H1 (cell line): ENCODE measurements around the gene INIP. TPM values are rescaled to one million over a fixed set of nuclear protein-coding genes. Genes with fewer than 3 reads are reported as not detected.

Experiments
- CTCF ChIA-PET: fragments of 300-600 bp; sonication (Branson Sonifier 250); formaldehyde crosslinking; loops from one replicate; lab custom pipeline; 2021; ENCODE audit not compliant: partially characterized antibody; lab: Charles Lee
- POLR2A ChIA-PET: fragments of 300-600 bp; sonication (Branson Sonifier 250); formaldehyde crosslinking; loops from one replicate; lab custom pipeline; 2021; ENCODE audit warnings: inconsistent platforms; ENCODE audit not compliant: partially characterized antibody; lab: Charles Lee
- DNase-seq, 2 experiments: peaks; one replicate each; pipeline versions ENCODE4 v3.0.0 to v3.0.0-alpha.2; 2010 to 2022; ENCODE audit warnings: low spot score in 2 of 2, low read depth in 1 of 2, mixed read lengths in 1 of 2
- FAIRE-seq: peaks from 2 replicates; lab custom pipeline; 2011; peaks lifted over from hg19 to GRCh38; lab: Jason Lieb, UNC
- H2AFZ ChIP-seq: 2 replicates; pipeline ENCODE4 v1.8.1; 2012; ENCODE audit warnings: low read length, inconsistent platforms
- H2AK5ac ChIP-seq: 2 replicates; pipeline ENCODE4 v1.6.1; 2013; ENCODE audit warnings: low read depth, low read length
- H2BK120ac ChIP-seq: replicated peaks from 2 replicates; pipeline ENCODE3; 2013; ENCODE audit warnings: low read depth, low read length, inconsistent platforms
- H2BK12ac ChIP-seq: 2 replicates; pipeline ENCODE4 v1.6.1; 2013; ENCODE audit warnings: low read depth, low read length
- H2BK15ac ChIP-seq: 2 replicates; pipeline ENCODE4 v1.6.1; 2013; ENCODE audit warnings: low read length
- H2BK20ac ChIP-seq: 2 replicates; pipeline ENCODE4 v1.6.1; 2013; ENCODE audit warnings: low read length
- H2BK5ac ChIP-seq: 2 replicates; pipeline ENCODE4 v1.6.1; 2013; ENCODE audit warnings: low read depth, low read length
- H3K14ac ChIP-seq: 2 replicates; pipeline ENCODE4 v1.6.1; 2013; ENCODE audit warnings: inconsistent platforms; ENCODE audit not compliant: insufficient read length
- H3K18ac ChIP-seq: 2 replicates; pipeline ENCODE4 v1.6.1; 2013; ENCODE audit warnings: low read length; ENCODE audit errors: extremely low read depth
- H3K23ac ChIP-seq: 2 replicates; pipeline ENCODE4 v1.6.1; 2013; ENCODE audit warnings: inconsistent platforms; ENCODE audit not compliant: insufficient read length
- H3K23me2 ChIP-seq: 2 replicates; pipeline ENCODE4 v1.6.1; 2013; ENCODE audit warnings: low read depth, low read length
- H3K27ac ChIP-seq: 2 replicates; pipeline ENCODE4 v1.6.1; 2011; ENCODE audit warnings: low read depth, low read length, inconsistent platforms
- H3K27me3 ChIP-seq, 4 experiments: replicated peaks in 1 of 4; 1 replicate in 1 of 4; 2 replicates in 3 of 4; pipeline versions ENCODE4 v1.6.1 to v1.8.1; 2011 to 2013; ENCODE audit warnings: low read length in 3 of 4, mild to moderate bottlenecking in 3 of 4, inconsistent platforms in 2 of 4, mixed read lengths in 2 of 4, moderate library complexity in 1 of 4; ENCODE audit not compliant: control insufficient read depth in 3 of 4, insufficient read depth in 3 of 4; ENCODE audit errors: extremely low read depth in 1 of 4
- H3K36me3 ChIP-seq, 4 experiments: 2 replicates each; pipeline versions ENCODE4 v1.6.1 to v1.8.1; 2011 to 2013; ENCODE audit warnings: mild to moderate bottlenecking in 4 of 4, low read length in 3 of 4, moderate library complexity in 2 of 4, control low read depth in 1 of 4, inconsistent platforms in 1 of 4; ENCODE audit not compliant: insufficient read depth in 4 of 4, control insufficient read depth in 2 of 4
- H3K4ac ChIP-seq: replicated peaks from 2 replicates; pipeline ENCODE3; 2013; ENCODE audit warnings: low read length, low read depth, mixed read lengths, inconsistent platforms; ENCODE audit not compliant: insufficient read length
- H3K4me1 ChIP-seq, 4 experiments: replicated peaks in 1 of 4; 1 replicate in 1 of 4; 2 replicates in 3 of 4; pipeline versions ENCODE4 v1.6.1 to v1.8.1; 2011 to 2013; ENCODE audit warnings: low read length in 3 of 4, inconsistent platforms in 2 of 4, mixed read lengths in 1 of 4; ENCODE audit not compliant: insufficient read depth in 4 of 4, control insufficient read depth in 3 of 4
- H3K4me2 ChIP-seq, 2 experiments: 2 replicates each; pipeline versions ENCODE4 v1.6.1 to v1.8.1; 2011 to 2013; ENCODE audit warnings: low read depth in 2 of 2, low read length in 2 of 2, control low read depth in 1 of 2, inconsistent platforms in 1 of 2, mild to moderate bottlenecking in 1 of 2; ENCODE audit not compliant: insufficient read depth in 1 of 2
- H3K4me3 ChIP-seq, 4 experiments: fragments of 200-600, 300-600 bp in 1 of 4; sonication (generic), shearing (Covaris generic), sonication (Bioruptor Twin) in 1 of 4; 2 replicates each; pipeline versions ENCODE4 v1.5.1 to v1.8.1; 2011 to 2016; ENCODE audit warnings: low read length in 4 of 4, low read depth in 3 of 4, control low read depth in 2 of 4, inconsistent platforms in 2 of 4, mild to moderate bottlenecking in 2 of 4, mixed read lengths in 1 of 4, moderate library complexity in 1 of 4; ENCODE audit not compliant: insufficient read depth in 2 of 4; ENCODE audit errors: extremely low read depth in 1 of 4
- H3K56ac ChIP-seq: replicated peaks from 2 replicates; pipeline ENCODE3; 2013; ENCODE audit warnings: low read depth, mild to moderate bottlenecking, mixed read lengths, low read length, inconsistent platforms; ENCODE audit not compliant: insufficient read length
- H3K79me1 ChIP-seq: 2 replicates; pipeline ENCODE4 v1.6.1; 2013; ENCODE audit warnings: low read depth, low read length, control low read depth
- H3K79me2 ChIP-seq, 2 experiments: 2 replicates each; pipeline versions ENCODE4 v1.6.1 to v1.8.1; 2012 to 2013; ENCODE audit warnings: low read length in 2 of 2, mild to moderate bottlenecking in 2 of 2, inconsistent platforms in 1 of 2; ENCODE audit not compliant: insufficient read depth in 2 of 2, control insufficient read depth in 1 of 2
- H3K9ac ChIP-seq, 4 experiments: replicated peaks in 1 of 4; 1 replicate in 1 of 4; 2 replicates in 3 of 4; pipeline versions ENCODE4 v1.6.1 to v1.8.1; 2011 to 2013; ENCODE audit warnings: low read depth in 3 of 4, low read length in 3 of 4, control low read depth in 2 of 4, mild to moderate bottlenecking in 2 of 4, moderate library complexity in 2 of 4, inconsistent platforms in 1 of 4; ENCODE audit errors: extremely low read depth in 1 of 4
- H3K9me3 ChIP-seq, 2 experiments: 2 replicates each; pipeline versions ENCODE4 v1.6.1 to v1.8.1; 2012 to 2013; ENCODE audit warnings: mild to moderate bottlenecking in 2 of 2, moderate library complexity in 2 of 2, control low read depth in 1 of 2, inconsistent platforms in 1 of 2, low read depth in 1 of 2, low read length in 1 of 2, mixed read lengths in 1 of 2; ENCODE audit not compliant: insufficient read depth in 2 of 2
- H4K20me1 ChIP-seq, 2 experiments: replicated peaks in 1 of 2; 2 replicates each; pipeline versions ENCODE3 to v1.8.1; 2011 to 2013; ENCODE audit warnings: inconsistent platforms in 2 of 2, low read length in 2 of 2, mild to moderate bottlenecking in 1 of 2; ENCODE audit not compliant: insufficient read depth in 2 of 2, control insufficient read depth in 1 of 2
- H4K5ac ChIP-seq: 2 replicates; pipeline ENCODE4 v1.6.1; 2013; ENCODE audit warnings: low read length, low read depth, mixed read lengths, inconsistent platforms; ENCODE audit not compliant: insufficient read length
- H4K8ac ChIP-seq: 2 replicates; pipeline ENCODE4 v1.8.0; 2013; ENCODE audit warnings: mild to moderate bottlenecking, moderate library complexity, low read length, inconsistent platforms; ENCODE audit not compliant: insufficient read depth; ENCODE audit errors: extremely low read depth
- H4K91ac ChIP-seq: replicated peaks from 2 replicates; pipeline ENCODE3; 2013; ENCODE audit warnings: low read length, mixed read lengths, inconsistent platforms; ENCODE audit not compliant: insufficient read length
- ASH2L ChIP-seq: fragments of 200-600, 300-600 bp; sonication (generic); IDR thresholded peaks from one replicate; pipeline ENCODE4 v1.7.1; 2017; ENCODE audit warnings: low read length
- ATF3 ChIP-seq: IDR thresholded peaks from 2 replicates; pipeline ENCODE4 v1.6.1; 2011; ENCODE audit warnings: low read depth, mild to moderate bottlenecking, low read length; ENCODE audit not compliant: insufficient read depth
- BACH1 ChIP-seq: IDR thresholded peaks from 2 replicates; pipeline ENCODE4 v1.6.1; 2012; ENCODE audit warnings: low read length, improper control_type of control experiment
- PHF8 ChIP-seq: fragments of 200-600 bp; sonication (generic); conservative IDR thresholded peaks from 2 replicates; pipeline ENCODE4 v1.7.1; 2012; ENCODE audit warnings: low read depth, mild to moderate bottlenecking, inconsistent platforms, low read length, moderate library complexity
- POLR2A ChIP-seq, 2 experiments: IDR thresholded peaks; 1 replicate in 1 of 2; 2 replicates in 1 of 2; pipeline ENCODE4 v1.6.1; 2011; ENCODE audit warnings: low read depth in 2 of 2, low read length in 2 of 2, mild to moderate bottlenecking in 2 of 2; ENCODE audit errors: control extremely low read depth in 1 of 2
- RAD21 ChIP-seq, 2 experiments: IDR thresholded peaks in 1 of 2; conservative IDR thresholded peaks in 1 of 2; 2 replicates each; pipeline ENCODE4 v1.6.1; 2011; ENCODE audit warnings: low read depth in 2 of 2, low read length in 2 of 2, improper control_type of control experiment in 1 of 2, inconsistent platforms in 1 of 2, mild to moderate bottlenecking in 1 of 2, moderate library complexity in 1 of 2
- WGBS, 2 experiments: shearing (Covaris generic) in 1 of 2; methylation state at CpG; one replicate each; pipeline versions ENCODE4 v1.1.6 to v1.1.7; 2013 to 2015; ENCODE audit warnings: low lambda C conversion rate in 2 of 2, mixed read lengths in 2 of 2, inconsistent platforms in 1 of 2, low coverage in 1 of 2, missing lambda C conversion rate in 1 of 2; ENCODE audit not compliant: insufficient replicate concordance in 2 of 2, insufficient coverage in 1 of 2, insufficient read length in 1 of 2; ENCODE audit errors: extremely low coverage in 1 of 2, missing lambda C conversion rate in 1 of 2; 5-methylcytosine and 5-hydroxymethylcytosine counted together
- polyA plus RNA-seq, 7 experiments: library from polyadenylated mRNA; depleted of rRNA in 3 of 7; stranded (reverse) in 5 of 7; unstranded in 2 of 7; fragments of >200 nt in 5 of 7; fragments of 200-250 nt in 2 of 7; gene quantifications; 1 replicate in 5 of 7; 2 replicates in 1 of 7; 4 replicates in 1 of 7; pipeline versions ENCODE4 v1.2.1 to v1.2.3, GENCODE V29; 2011 to 2013; ENCODE audit warnings: missing spikeins in 2 of 7, mixed read lengths in 2 of 7
- total RNA-seq: library from RNA; stranded (reverse); fragmentation: NEBNext Ultra II Directional; extraction: Animal tissue kit (Norgen Biotek cat#: 25700); gene quantifications from 2 replicates; pipeline ENCODE4 v1.2.1, GENCODE V29; 2021

The INIP gene
- total and polyA plus RNA-seq, 2 of the 8 experiments (the other 6 are each of a cell fraction or from before 2014, with no cell fraction given): 10.7 to 18.3 TPM

GRCh38 chr9:112670991-112671625 is 46.8 kb downstream of the INIP start:
- no peak overlapping the region for H3K14ac ChIP-seq
- H3K79me1 ChIP-seq: no peaks in the 10 kb centered on the region
- ChIA-PET POLR2A (no interaction called here), CTCF (no interaction called here)
- no peak overlapping the region for H2BK20ac ChIP-seq
- H3K4me3 ChIP-seq: no peak overlapping the region
- no peak for TF ChIP-seq ATF3
- no peak for TF ChIP-seq RAD21 (IDR thresholded peaks at IDR 0.05 in 1 of 2, conservative IDR thresholded peaks at IDR 0.05 in 1 of 2; ENCODE audit: low read depth in 2 of 2, low read length in 2 of 2)
- TF ChIP-seq ASH2L: no peak
- TF ChIP-seq POLR2A (IDR thresholded peaks at IDR 0.05; ENCODE audit: control extremely low read depth in 1 of 2, low read depth in 2 of 2, low read length in 2 of 2): no peak
- TF ChIP-seq PHF8: no peak
- no peak for TF ChIP-seq BACH1
- WGBS, 2 experiments: 94% methylated on average over 7 of the region's 7 CpGs; no CpG with 5 or more reads in 1 of the 2 experiments
- H2AK5ac ChIP-seq: no peak overlapping the region
- no peak overlapping the region for H4K5ac ChIP-seq
- H4K91ac ChIP-seq: no peak overlapping the region
- no peak overlapping the region for H2AFZ ChIP-seq
- no peak overlapping the region for H3K4ac ChIP-seq
- H3K36me3 ChIP-seq: no peaks in the 10 kb centered on the region
- no peak overlapping the region for H3K4me2 ChIP-seq
- no peak overlapping the region for H3K23ac ChIP-seq
- H2BK15ac ChIP-seq: no peak overlapping the region
- no peaks in the 10 kb centered on the region for H3K79me2 ChIP-seq
- H3K4me1 ChIP-seq: no peaks in the 10 kb centered on the region
- H2BK5ac ChIP-seq: no peak overlapping the region
- H2BK12ac ChIP-seq: no peak overlapping the region
- H4K20me1 ChIP-seq: no peaks in the 10 kb centered on the region
- H3K27me3 ChIP-seq: no peaks in the 10 kb centered on the region
- H2BK120ac ChIP-seq: no peak overlapping the region
- no peaks in the 10 kb centered on the region for H3K23me2 ChIP-seq
- no peak overlapping the region for H4K8ac ChIP-seq
- H3K56ac ChIP-seq: no peak overlapping the region
- DNase-seq: no peak
- no peak overlapping the region for H3K27ac ChIP-seq
- no peaks in the 10 kb centered on the region for H3K9me3 ChIP-seq
- no peak for FAIRE-seq
- H3K9ac ChIP-seq: no peak overlapping the region
- no peak overlapping the region for H3K18ac ChIP-seq
